GM23338 (cell line): ENCODE data around the gene HNRNPK. TPM values are rescaled to one million over a fixed set of nuclear protein-coding genes. Genes with fewer than 3 reads are reported as not detected.

Experiments
- ATAC-seq: fragments of 200-7000 bp; cut with Tn5 transposase; 3 replicates; pipeline ENCODE4 v1.9.1; 2020
- DNase-seq: peaks from one replicate; pipeline ENCODE4 v3.0.0-alpha.2; 2015; ENCODE audit warnings: low spot score
- H2AFZ ChIP-seq: fragments of 200-600 bp; sonication (generic); 2 replicates; pipeline ENCODE4 v1.8.0; 2016; ENCODE audit warnings: antibody characterized with exemption, mild to moderate bottlenecking, moderate library complexity
- H3F3A ChIP-seq: fragments of 200-600 bp; sonication (generic); replicated peaks from 2 replicates; pipeline ENCODE4 v1.8.0; 2017; ENCODE audit warnings: antibody characterized with exemption, mixed run types, low read depth
- H3K27ac ChIP-seq: fragments of 200-600 bp; sonication (generic); 2 replicates; pipeline ENCODE4 v1.6.1; 2016; ENCODE audit warnings: low read depth
- H3K27me3 ChIP-seq: fragments of 200-600 bp; sonication (generic); 2 replicates; pipeline ENCODE4 v1.8.0; 2016; ENCODE audit warnings: mild to moderate bottlenecking, mixed run types, moderate library complexity; ENCODE audit not compliant: insufficient read depth
- H3K36me3 ChIP-seq: fragments of 200-600 bp; sonication (generic); 2 replicates; pipeline ENCODE4 v1.8.0; 2016; ENCODE audit warnings: mild to moderate bottlenecking; ENCODE audit not compliant: insufficient read depth
- H3K4me1 ChIP-seq: fragments of 200-600 bp; sonication (generic); 2 replicates; pipeline ENCODE4 v1.8.0; 2016; ENCODE audit warnings: mild to moderate bottlenecking, moderate library complexity; ENCODE audit not compliant: insufficient read depth
- H3K4me2 ChIP-seq: fragments of 200-600 bp; sonication (generic); 2 replicates; pipeline ENCODE4 v1.7.1; 2017; ENCODE audit warnings: mixed run types
- H3K4me3 ChIP-seq: fragments of 200-600 bp; sonication (generic); 2 replicates; pipeline ENCODE4 v1.6.1; 2016; ENCODE audit warnings: mixed run types
- H3K79me2 ChIP-seq: fragments of 200-600 bp; sonication (generic); replicated peaks from 2 replicates; pipeline ENCODE4 v1.8.0; 2017; ENCODE audit warnings: mild to moderate bottlenecking; ENCODE audit not compliant: insufficient read depth
- H3K9me2 ChIP-seq: fragments of 200-600 bp; sonication (generic); 2 replicates; pipeline ENCODE4 v1.8.0; 2017; ENCODE audit not compliant: insufficient read depth
- H4K20me1 ChIP-seq: fragments of 200-600 bp; sonication (generic); replicated peaks from 2 replicates; pipeline ENCODE4 v1.8.0; 2017; ENCODE audit warnings: mild to moderate bottlenecking; ENCODE audit not compliant: insufficient read depth
- H3K27ac Mint-ChIP-seq: 2 replicates; pipeline ENCODE4 v1.8.0; 2020; ENCODE audit warnings: inconsistent platforms, mild to moderate bottlenecking, moderate library complexity, mixed read lengths
- H3K27me3 Mint-ChIP-seq: 3 replicates; pipeline ENCODE4 v1.8.0; 2022; ENCODE audit warnings: low read depth, mild to moderate bottlenecking, moderate library complexity, mixed read lengths, inconsistent platforms; ENCODE audit not compliant: insufficient read depth, poor library complexity
- H3K36me3 Mint-ChIP-seq: 3 replicates; pipeline ENCODE4 v1.8.0; 2021; ENCODE audit warnings: low read depth, mild to moderate bottlenecking, inconsistent platforms, moderate library complexity, mixed read lengths
- H3K4me1 Mint-ChIP-seq: 3 replicates; pipeline ENCODE4 v1.8.0; 2020; ENCODE audit warnings: mild to moderate bottlenecking, inconsistent platforms, mixed read lengths
- H3K4me3 Mint-ChIP-seq: 3 replicates; pipeline ENCODE4 v1.8.0; 2021; ENCODE audit warnings: moderate library complexity, mild to moderate bottlenecking, inconsistent platforms, mixed read lengths
- H3K9me3 Mint-ChIP-seq: 3 replicates; pipeline ENCODE4 v1.8.0; 2020; ENCODE audit warnings: moderate library complexity, mild to moderate bottlenecking, inconsistent platforms, mixed read lengths
- CREB1 ChIP-seq: fragments of 250-450 bp; sonication (Bioruptor Pico); IDR thresholded peaks from 2 replicates; pipeline ENCODE4 v1.5.0; 2020; ENCODE audit warnings: low read depth, mild to moderate bottlenecking, moderate library complexity
- EZH2 ChIP-seq: fragments of 200-600 bp; sonication (generic); IDR thresholded peaks from one replicate; pipeline ENCODE4 v1.8.0; 2017; ENCODE audit warnings: antibody characterized with exemption, mild to moderate bottlenecking, low read depth; ENCODE audit not compliant: unreplicated experiment
- EZH2phosphoT487 ChIP-seq: fragments of 200-600 bp; sonication (generic); IDR thresholded peaks from one replicate; pipeline ENCODE4 v1.8.1; 2018; ENCODE audit warnings: antibody characterized with exemption; ENCODE audit not compliant: unreplicated experiment
- JUNB ChIP-seq: IDR thresholded peaks from one replicate; pipeline ENCODE4 v1.6.1; 2016; ENCODE audit warnings: antibody characterized with exemption; ENCODE audit not compliant: unreplicated experiment
- NANOG ChIP-seq: IDR thresholded peaks from 2 replicates; pipeline ENCODE4 v1.6.1; 2016; ENCODE audit warnings: antibody characterized with exemption, borderline replicate concordance
- POLR2AphosphoS5 ChIP-seq: IDR thresholded peaks from 2 replicates; pipeline ENCODE4 v1.6.1; 2016; ENCODE audit warnings: antibody characterized with exemption, low read depth
- STAT1 ChIP-seq: IDR thresholded peaks from one replicate; pipeline ENCODE4 v1.6.1; 2016; ENCODE audit warnings: antibody characterized with exemption; ENCODE audit not compliant: unreplicated experiment
- ZNF114 ChIP-seq: fragments of 250-450 bp; sonication (Bioruptor Pico); IDR thresholded peaks from 2 replicates; pipeline ENCODE4 v1.5.0; 2020; ENCODE audit warnings: mild to moderate bottlenecking, moderate library complexity
- ZNF331 ChIP-seq: fragments of 250-450 bp; sonication (Bioruptor Pico); IDR thresholded peaks from 2 replicates; pipeline ENCODE4 v1.5.0; 2020; ENCODE audit warnings: low read depth, mild to moderate bottlenecking, moderate library complexity
- polyA plus RNA-seq: library from polyadenylated mRNA; unstranded; fragments of >200 nt; fragmentation: Nextera tagmentation; extraction: Ambion mirVana; gene quantifications from 2 replicates; pipeline ENCODE4 v1.2.1, GENCODE V29; 2016
- total RNA-seq: library from RNA; depleted of rRNA; stranded (reverse); fragments of >200 nt; shearing (Covaris generic); gene quantifications from 2 replicates; pipeline ENCODE4 v1.2.3, GENCODE V29; 2014
- TF ChIP-seq, protein P1 (sequence below), 2 experiments: fragments of 200-600 bp in 1 of 2; sonication (generic) in 1 of 2; conservative IDR thresholded peaks; 2 replicates each; pipeline versions ENCODE4 v1.5.1 to v1.6.1; 2016 to 2017; ENCODE audit warnings: antibody characterized with exemption in 2 of 2, low read depth in 2 of 2, mild to moderate bottlenecking in 2 of 2, moderate library complexity in 1 of 2
- TF ChIP-seq, protein P2 (sequence below): fragments of 250-450 bp; sonication (Bioruptor Pico); IDR thresholded peaks from 2 replicates; pipeline ENCODE4 v1.5.0; 2020; ENCODE audit warnings: mild to moderate bottlenecking, moderate library complexity
- TF ChIP-seq, protein P3 (sequence below): IDR thresholded peaks from 2 replicates; pipeline ENCODE4 v1.6.1; 2016; ENCODE audit warnings: antibody characterized with exemption
- TF ChIP-seq, protein P4 (sequence below): IDR thresholded peaks from one replicate; pipeline ENCODE4 v1.6.1; 2018; ENCODE audit warnings: antibody characterized with exemption; ENCODE audit not compliant: unreplicated experiment

Gene HNRNPK
- total and polyA plus RNA-seq, 2 experiments from 2014 or later: 417 to 1,083 TPM

GRCh38 chr9:83927591-83927990 is 52.4 kb downstream of the HNRNPK start:
- Mint-ChIP-seq H3K4me1 (no peaks in the 10 kb centered on the region), H3K4me3 (no peak overlapping the region), H3K9me3 (no peaks in the 10 kb centered on the region), H3K27ac (no peak overlapping the region), H3K27me3 (peaks cover 2% of the 10 kb centered on the region), H3K36me3 (no peaks in the 10 kb centered on the region)
- Histone ChIP-seq H2AFZ (no peak overlapping the region; the same call in 1 of the 2 replicates), H4K20me1 (no peaks in the 10 kb centered on the region), H3K4me1 (no peaks in the 10 kb centered on the region), H3K36me3 (no peaks in the 10 kb centered on the region), H3K27me3 (no peaks in the 10 kb centered on the region), H3K79me2 (no peaks in the 10 kb centered on the region), H3K9me2 (no peaks in the 10 kb centered on the region), H3K4me3 (no peak overlapping the region), H3K27ac (no peak overlapping the region), H3K4me2 (no peak overlapping the region), H3F3A (no peaks in the 10 kb centered on the region)
- no peak for TF ChIP-seq ZNF114
- no peak for TF ChIP-seq POLR2AphosphoS5
- no peak for TF ChIP-seq EZH2
- TF ChIP-seq, protein P1, sequence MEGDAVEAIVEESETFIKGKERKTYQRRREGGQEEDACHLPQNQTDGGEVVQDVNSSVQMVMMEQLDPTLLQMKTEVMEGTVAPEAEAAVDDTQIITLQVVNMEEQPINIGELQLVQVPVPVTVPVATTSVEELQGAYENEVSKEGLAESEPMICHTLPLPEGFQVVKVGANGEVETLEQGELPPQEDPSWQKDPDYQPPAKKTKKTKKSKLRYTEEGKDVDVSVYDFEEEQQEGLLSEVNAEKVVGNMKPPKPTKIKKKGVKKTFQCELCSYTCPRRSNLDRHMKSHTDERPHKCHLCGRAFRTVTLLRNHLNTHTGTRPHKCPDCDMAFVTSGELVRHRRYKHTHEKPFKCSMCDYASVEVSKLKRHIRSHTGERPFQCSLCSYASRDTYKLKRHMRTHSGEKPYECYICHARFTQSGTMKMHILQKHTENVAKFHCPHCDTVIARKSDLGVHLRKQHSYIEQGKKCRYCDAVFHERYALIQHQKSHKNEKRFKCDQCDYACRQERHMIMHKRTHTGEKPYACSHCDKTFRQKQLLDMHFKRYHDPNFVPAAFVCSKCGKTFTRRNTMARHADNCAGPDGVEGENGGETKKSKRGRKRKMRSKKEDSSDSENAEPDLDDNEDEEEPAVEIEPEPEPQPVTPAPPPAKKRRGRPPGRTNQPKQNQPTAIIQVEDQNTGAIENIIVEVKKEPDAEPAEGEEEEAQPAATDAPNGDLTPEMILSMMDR (conservative IDR thresholded peaks at IDR 0.05; ENCODE audit: low read depth in 2 of 2): no peak
- no peak for TF ChIP-seq NANOG
- TF ChIP-seq CREB1: no peak
- TF ChIP-seq, protein P2, sequence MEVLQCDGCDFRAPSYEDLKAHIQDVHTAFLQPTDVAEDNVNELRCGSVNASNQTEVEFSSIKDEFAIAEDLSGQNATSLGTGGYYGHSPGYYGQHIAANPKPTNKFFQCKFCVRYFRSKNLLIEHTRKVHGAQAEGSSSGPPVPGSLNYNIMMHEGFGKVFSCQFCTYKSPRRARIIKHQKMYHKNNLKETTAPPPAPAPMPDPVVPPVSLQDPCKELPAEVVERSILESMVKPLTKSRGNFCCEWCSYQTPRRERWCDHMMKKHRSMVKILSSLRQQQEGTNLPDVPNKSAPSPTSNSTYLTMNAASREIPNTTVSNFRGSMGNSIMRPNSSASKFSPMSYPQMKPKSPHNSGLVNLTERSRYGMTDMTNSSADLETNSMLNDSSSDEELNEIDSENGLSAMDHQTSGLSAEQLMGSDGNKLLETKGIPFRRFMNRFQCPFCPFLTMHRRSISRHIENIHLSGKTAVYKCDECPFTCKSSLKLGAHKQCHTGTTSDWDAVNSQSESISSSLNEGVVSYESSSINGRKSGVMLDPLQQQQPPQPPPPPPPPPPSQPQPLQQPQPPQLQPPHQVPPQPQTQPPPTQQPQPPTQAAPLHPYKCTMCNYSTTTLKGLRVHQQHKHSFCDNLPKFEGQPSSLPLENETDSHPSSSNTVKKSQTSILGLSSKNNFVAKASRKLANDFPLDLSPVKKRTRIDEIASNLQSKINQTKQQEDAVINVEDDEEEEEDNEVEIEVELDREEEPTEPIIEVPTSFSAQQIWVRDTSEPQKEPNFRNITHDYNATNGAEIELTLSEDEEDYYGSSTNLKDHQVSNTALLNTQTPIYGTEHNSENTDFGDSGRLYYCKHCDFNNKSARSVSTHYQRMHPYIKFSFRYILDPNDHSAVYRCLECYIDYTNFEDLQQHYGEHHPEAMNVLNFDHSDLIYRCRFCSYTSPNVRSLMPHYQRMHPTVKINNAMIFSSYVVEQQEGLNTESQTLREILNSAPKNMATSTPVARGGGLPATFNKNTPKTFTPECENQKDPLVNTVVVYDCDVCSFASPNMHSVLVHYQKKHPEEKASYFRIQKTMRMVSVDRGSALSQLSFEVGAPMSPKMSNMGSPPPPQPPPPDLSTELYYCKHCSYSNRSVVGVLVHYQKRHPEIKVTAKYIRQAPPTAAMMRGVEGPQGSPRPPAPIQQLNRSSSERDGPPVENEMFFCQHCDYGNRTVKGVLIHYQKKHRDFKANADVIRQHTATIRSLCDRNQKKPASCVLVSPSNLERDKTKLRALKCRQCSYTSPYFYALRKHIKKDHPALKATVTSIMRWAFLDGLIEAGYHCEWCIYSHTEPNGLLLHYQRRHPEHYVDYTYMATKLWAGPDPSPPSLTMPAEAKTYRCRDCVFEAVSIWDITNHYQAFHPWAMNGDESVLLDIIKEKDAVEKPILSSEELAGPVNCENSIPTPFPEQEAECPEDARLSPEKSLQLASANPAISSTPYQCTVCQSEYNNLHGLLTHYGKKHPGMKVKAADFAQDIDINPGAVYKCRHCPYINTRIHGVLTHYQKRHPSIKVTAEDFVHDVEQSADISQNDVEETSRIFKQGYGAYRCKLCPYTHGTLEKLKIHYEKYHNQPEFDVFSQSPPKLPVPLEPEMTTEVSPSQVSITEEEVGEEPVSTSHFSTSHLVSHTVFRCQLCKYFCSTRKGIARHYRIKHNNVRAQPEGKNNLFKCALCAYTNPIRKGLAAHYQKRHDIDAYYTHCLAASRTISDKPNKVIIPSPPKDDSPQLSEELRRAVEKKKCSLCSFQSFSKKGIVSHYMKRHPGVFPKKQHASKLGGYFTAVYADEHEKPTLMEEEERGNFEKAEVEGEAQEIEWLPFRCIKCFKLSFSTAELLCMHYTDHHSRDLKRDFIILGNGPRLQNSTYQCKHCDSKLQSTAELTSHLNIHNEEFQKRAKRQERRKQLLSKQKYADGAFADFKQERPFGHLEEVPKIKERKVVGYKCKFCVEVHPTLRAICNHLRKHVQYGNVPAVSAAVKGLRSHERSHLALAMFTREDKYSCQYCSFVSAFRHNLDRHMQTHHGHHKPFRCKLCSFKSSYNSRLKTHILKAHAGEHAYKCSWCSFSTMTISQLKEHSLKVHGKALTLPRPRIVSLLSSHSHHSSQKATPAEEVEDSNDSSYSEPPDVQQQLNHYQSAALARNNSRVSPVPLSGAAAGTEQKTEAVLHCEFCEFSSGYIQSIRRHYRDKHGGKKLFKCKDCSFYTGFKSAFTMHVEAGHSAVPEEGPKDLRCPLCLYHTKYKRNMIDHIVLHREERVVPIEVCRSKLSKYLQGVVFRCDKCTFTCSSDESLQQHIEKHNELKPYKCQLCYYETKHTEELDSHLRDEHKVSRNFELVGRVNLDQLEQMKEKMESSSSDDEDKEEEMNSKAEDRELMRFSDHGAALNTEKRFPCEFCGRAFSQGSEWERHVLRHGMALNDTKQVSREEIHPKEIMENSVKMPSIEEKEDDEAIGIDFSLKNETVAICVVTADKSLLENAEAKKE (CRISPR knock-in tag): no peak
- no peak for TF ChIP-seq STAT1
- TF ChIP-seq ZNF331 (CRISPR knock-in tag): no peak
- no peak for TF ChIP-seq EZH2phosphoT487
- TF ChIP-seq, protein P3, sequence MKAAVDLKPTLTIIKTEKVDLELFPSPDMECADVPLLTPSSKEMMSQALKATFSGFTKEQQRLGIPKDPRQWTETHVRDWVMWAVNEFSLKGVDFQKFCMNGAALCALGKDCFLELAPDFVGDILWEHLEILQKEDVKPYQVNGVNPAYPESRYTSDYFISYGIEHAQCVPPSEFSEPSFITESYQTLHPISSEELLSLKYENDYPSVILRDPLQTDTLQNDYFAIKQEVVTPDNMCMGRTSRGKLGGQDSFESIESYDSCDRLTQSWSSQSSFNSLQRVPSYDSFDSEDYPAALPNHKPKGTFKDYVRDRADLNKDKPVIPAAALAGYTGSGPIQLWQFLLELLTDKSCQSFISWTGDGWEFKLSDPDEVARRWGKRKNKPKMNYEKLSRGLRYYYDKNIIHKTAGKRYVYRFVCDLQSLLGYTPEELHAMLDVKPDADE: no peak
- TF ChIP-seq, protein P4, sequence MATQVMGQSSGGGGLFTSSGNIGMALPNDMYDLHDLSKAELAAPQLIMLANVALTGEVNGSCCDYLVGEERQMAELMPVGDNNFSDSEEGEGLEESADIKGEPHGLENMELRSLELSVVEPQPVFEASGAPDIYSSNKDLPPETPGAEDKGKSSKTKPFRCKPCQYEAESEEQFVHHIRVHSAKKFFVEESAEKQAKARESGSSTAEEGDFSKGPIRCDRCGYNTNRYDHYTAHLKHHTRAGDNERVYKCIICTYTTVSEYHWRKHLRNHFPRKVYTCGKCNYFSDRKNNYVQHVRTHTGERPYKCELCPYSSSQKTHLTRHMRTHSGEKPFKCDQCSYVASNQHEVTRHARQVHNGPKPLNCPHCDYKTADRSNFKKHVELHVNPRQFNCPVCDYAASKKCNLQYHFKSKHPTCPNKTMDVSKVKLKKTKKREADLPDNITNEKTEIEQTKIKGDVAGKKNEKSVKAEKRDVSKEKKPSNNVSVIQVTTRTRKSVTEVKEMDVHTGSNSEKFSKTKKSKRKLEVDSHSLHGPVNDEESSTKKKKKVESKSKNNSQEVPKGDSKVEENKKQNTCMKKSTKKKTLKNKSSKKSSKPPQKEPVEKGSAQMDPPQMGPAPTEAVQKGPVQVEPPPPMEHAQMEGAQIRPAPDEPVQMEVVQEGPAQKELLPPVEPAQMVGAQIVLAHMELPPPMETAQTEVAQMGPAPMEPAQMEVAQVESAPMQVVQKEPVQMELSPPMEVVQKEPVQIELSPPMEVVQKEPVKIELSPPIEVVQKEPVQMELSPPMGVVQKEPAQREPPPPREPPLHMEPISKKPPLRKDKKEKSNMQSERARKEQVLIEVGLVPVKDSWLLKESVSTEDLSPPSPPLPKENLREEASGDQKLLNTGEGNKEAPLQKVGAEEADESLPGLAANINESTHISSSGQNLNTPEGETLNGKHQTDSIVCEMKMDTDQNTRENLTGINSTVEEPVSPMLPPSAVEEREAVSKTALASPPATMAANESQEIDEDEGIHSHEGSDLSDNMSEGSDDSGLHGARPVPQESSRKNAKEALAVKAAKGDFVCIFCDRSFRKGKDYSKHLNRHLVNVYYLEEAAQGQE: no peak
- TF ChIP-seq JUNB: no peak
- no peak for ATAC-seq
- no peak for DNase-seq
